NCI-H1417 treated with DMSO at 0.1 percent for 48 hours (cell line): Measurements from ENCODE around the gene ATP1A2.
"Not testable (repeated sequence)": the region's sequence is repeated elsewhere in the genome, so short reads cannot be mapped to it uniquely, and the experiment has no call there.

ENCODE experiments used
- DNase-seq: peaks from one replicate; lab custom pipeline; 2025; lab: John Stamatoyannopoulos, UW

The ATP1A2 gene

DNA sequence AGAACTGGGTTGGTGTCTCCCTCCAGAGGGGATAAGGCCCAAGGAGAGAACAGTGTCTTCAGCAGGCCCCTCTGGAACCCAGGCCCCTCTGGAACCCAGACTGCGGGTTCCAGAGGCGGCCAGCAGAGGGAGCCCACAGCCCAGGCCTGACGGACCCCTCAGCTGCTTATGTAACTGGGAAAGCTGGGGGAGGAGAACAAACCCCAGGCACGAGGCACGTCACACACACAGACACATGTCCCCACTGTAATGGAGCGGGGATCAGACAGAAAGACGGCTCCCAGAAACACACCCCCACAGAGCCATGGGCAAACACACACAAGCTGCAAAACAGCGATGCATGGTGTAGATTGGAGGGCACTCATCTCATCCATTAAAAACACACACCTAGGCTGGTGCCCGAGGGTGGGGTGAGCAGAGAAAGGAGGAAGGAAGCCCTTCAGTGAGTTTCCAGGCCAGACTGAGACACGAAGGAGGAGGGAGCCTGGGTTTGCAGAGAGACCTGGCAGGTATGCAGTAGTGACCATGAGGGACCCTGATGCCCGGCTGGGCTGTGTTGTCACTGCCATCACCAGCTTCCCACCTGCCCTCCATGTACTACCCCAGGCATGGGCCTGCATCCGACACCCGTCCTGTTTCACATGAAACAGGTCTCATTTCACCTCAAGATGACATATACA is 14.4 kb upstream of the ATP1A2 start:
- peak; percentile 18 for DNase-seq

DNA sequence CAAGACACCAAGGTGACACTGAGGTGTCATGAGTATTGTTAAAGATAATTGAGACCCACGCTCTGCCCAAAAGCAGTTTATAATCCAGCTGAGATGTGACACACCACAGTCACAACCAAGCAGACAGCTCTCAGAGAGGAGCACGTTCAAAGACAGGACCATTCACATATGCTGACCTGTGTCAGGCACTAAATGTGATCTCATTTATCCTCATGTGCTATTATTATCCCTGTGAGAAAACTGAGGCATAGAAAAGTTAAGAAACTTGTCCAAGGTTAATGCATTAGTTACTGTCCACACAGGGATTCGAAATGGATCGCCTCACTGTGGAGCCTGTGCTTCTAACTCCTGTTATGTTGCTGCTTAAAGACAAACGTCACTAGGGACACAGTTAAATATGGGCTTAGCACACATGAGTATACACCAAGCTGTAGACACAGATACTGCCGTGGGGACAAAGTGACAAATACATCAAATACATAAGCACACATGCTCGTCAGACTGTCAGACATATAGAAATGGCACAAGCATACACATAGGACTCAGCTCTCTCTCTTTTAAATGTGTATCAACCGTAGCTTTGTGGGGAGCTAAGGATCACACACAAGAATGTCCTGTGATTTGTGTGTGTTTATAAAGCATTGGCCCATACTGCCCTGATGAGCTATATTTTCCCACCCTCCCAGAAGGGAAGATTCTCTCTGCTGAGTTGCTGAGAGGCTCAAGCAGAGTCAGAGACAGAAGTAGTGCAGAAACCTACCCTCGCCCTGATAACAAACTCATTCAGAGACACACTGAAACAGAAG is 13.6 kb upstream of the ATP1A2 start:
- DNase-seq = no peak

- DNase-seq = no peak
Observed at GRCh38 chr1:160103658-160104408, 11.7 kb upstream of the ATP1A2 start.

DNA sequence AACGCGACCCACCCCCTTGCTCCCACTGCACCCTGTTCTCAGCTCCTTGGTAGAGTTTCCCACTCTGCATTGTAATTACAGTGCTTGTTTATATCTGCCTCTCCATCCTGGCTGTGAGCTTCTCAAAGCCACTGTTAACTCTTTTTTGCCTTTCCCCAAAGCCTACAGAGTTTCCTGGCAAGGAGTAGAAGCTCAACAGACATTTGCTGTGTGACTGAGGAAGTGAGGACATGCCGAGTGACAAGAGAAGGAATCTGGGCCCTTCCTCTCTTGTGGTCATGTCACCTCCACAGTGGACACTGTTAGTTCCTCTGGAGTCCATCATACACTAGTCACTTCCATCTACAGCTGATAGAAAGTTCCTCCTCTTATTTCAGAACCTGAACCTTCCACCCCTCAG is 11.1 kb upstream of the ATP1A2 start:
- DNase-seq = no peak

DNA sequence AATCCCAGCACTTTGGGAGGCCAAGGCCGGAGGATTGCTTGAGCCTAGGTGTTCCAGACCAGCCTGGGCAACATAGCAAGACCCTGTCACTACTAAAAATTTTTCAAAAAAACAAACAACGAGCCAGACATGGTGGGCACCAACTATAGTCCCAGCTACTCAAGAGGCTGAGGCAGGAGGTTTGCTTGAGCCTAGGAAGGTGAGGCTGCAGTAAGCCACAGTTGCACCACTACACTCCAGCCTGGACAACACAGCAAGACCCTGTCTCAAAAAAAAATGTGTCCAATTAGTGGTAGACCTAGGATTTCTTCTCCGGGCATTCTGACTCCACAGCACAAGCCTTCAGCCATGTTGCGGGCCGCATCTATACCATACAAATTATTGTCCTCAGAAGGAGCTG is 10.4 kb upstream of the ATP1A2 start:
- DNase-seq = no peak

DNA sequence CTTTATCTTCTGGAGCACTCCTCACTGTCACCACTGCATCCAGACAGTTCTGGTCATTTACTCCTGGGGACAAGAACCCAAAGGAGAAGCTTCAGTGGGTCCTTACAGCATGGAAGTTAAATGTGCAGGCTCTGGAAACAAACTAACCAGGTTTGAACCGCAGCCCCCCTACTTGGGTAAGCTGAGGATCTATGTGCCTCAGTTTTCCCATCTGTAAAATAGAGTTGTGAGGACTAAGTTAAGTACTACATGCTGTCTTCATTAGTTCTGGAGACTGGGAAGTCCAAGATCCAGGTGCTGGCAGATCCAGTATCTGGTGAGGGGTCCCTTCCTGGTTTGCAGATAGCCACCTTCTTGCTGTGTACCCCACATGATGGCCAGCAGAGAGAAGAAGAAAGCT is 8.0 kb upstream of the ATP1A2 start:
- DNase-seq = no peak

GRCh38 chr1:160108888-160109662 is 6.5 kb upstream of the ATP1A2 start:
- DNase-seq = no peak

DNA sequence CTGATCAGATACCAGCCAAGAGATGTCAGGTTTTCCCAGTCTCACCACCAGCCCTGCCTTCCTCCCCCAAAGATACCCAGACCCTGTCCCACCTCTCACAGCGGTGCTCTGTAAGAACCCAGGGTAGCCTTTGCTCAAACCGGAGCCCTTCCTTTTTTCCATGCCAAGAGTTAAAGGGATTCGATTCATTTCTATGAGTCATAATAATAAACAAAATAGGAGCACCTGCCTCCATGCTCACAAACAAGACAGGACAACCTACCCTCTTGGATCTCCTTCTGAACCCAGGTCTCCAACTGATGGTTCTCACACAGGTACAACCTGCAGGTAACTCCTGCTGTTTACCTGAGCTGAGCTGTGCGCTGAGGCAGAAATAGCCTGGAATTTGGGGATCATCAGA is 5.9 kb upstream of the ATP1A2 start:
- DNase-seq = no peak

GRCh38 chr1:160111462-160111861 is 4.1 kb upstream of the ATP1A2 start:
- not testable (repeated sequence) for DNase-seq

- no peak for DNase-seq
Observed at GRCh38 chr1:160112357-160112756, 3.2 kb upstream of the ATP1A2 start.

DNA sequence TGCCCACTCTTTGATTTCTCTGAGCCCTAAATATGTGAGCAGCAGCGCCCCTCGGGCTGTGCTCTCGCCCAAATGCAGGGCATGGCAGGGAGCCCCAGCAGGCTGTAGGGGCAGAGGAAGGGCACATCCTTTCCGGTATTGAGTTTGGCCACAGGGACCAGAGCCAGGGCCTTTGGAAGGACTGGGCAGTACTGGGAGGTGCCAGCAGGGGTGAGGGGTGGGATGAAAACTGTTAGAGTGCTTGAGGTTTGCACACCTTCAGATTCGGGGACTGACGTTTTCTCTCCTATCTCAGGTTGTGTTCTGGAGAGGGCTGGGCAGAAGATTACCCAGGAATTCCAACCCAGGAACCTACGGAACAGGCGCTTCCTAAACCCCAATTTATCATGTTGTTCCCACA is 2.2 kb upstream of the ATP1A2 start:
- DNase-seq = no peak

DNA sequence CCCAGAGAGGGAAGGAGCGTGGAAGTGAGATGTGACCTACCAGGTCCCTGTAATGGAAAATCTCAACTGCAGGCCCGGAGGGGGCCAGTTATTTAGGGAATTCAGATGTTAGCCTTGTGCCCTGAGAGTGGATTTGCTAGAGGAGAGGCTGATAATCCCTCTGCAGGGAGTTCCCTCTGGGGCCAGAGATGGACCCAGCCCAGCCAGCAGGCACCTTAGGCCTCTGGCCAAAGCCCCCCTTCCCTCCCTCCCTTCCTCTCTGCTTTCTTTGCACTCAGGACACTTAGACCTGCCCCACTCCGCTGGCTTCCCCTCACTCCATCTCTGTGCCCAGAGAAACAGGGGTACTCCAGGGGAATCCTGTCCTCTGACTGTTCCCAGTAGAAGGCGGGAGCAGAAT is 1.5 kb upstream of the ATP1A2 start:
- no peak for DNase-seq

DNA sequence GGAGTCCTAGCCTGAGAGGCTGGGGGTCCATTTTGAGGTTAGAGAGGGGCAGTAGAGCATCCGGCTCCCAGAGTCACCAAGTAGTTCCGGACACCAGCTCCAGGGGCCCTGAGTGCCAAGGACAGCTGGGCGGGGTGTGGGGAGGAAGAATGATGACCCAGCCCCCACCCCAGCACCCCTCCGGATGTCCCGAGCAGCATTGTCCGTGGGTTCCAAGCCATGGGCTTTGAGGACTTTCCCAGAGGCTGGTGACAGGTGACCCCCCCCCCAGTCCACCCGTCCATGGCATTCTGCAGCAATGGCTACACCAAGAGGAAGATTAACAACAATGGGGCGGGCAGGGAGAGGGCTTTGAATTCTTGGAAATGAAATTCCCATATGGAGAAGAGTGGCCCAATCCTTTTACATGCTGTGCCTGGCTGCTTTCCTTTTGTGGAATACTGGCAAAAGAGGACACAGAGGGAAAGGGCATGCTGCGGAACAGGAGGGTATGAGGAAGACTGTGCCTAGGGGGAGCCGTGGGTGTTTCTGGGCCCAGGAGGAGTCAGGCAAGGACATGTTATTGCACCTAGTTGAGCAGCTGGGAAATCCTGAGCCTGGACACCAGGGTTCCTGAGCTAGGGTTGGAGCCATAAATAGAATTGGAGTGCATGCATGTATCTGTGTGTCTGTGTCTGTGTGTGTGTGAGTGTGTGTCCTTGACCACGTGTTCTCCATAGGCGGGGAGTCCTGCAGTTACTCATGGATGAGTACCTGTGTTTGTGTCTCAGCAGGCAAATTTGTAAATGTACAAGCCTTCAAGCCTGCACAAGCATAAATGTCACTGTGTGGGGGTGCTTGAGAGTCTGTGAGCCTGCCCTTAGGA is 956 bp downstream of the ATP1A2 start:
- DNase-seq = no peak

- no peak for DNase-seq
Observed at GRCh38 chr1:160117300-160117699, 1.7 kb downstream of the ATP1A2 start.

- DNase-seq = no peak
Observed at GRCh38 chr1:160117709-160118183, 2.2 kb downstream of the ATP1A2 start.

DNA sequence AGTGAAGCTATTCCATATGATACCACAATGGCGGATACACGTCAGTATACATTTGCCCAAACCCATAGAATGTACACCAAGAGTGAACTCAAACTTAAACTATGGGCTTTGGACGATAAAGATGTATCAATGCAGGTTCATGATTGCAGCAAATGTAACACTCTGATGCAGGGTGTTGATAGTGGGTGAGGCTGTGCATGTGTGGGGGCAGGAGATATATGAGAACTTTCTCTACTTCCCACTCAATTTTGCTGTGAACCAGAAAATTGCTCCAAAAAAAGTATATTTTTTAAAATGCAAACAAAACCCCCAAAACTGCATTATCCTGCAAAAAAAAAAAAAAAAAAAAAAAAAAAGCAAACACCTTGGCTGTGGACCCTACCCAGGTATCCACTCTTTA is 3.4 kb downstream of the ATP1A2 start:
- no peak for DNase-seq

DNA sequence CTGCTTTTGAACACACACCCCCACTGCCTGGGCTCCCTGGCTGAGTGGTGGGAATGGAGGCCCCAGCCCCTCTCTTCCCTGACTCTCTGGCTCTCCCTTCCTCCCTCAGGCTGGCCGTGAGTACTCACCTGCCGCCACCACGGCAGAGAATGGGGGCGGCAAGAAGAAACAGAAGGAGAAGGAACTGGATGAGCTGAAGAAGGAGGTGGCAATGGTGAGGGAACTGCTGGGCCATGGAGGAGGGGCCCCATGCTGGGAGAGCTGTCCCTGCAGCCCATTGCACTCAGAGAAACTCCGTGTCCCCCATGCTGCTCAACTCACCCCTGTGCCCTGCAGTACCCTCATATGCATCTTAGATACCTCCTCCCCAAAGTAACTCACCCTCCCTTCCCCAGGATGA is 5.2 kb downstream of the ATP1A2 start:
- no peak for DNase-seq

- DNase-seq = no peak
Observed at GRCh38 chr1:160121388-160121787, 5.8 kb downstream of the ATP1A2 start.

DNA sequence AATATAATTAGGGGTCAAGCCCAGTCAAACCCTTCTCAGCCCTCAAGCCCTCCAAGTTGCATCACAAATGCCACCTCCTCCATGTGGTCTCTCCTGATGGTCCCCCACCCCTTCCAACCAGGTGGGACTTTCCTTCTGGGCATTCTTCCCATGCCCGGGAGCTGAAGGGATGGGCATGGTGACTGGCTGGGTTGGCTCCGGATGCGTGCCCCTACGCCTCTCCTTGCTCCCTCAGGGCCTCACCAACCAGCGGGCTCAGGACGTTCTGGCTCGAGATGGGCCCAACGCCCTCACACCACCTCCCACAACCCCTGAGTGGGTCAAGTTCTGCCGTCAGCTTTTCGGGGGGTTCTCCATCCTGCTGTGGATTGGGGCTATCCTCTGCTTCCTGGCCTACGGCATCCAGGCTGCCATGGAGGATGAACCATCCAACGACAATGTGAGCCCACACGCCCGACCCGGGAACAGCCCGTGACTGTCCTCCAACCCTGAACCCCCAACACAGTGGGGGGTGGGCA is 7.5 kb downstream of the ATP1A2 start:
- no peak for DNase-seq

DNA sequence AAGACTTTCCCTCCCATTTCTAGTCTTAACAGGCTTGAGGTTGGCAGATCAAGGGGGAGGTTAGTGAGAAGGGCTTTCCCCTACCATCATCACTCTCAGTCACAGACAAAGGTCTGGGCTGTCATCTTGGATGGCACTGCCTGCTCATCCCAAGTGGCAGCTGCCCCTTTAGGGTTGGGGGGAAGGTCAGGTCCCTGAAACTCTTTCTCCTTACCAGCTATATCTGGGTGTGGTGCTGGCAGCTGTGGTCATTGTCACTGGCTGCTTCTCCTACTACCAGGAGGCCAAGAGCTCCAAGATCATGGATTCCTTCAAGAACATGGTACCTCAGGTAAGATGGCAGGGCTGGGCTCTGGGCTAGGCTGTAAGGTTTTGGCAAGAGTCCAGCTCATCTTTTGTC is 8.2 kb downstream of the ATP1A2 start:
- DNase-seq = no peak
